HL-60 (cell line): ENCODE results near the gene FGF12.

Source experiments
- GABPA ChIP-seq: IDR thresholded peaks from 2 replicates; pipeline ENCODE4 v1.6.1; 2012; ENCODE audit warnings: low read depth
- POLR2AphosphoS5 ChIP-seq: IDR thresholded peaks from 2 replicates; pipeline ENCODE4 v1.6.1; 2012; ENCODE audit warnings: low read depth
- TF ChIP-seq, protein P1 (sequence below): IDR thresholded peaks from one replicate; pipeline ENCODE4 v1.5.1; 2011; ENCODE audit warnings: low read length, control low read depth, inconsistent platforms; ENCODE audit not compliant: insufficient read depth
- TF ChIP-seq, protein P2 (sequence below): IDR thresholded peaks from 2 replicates; pipeline ENCODE4 v1.6.1; 2012; ENCODE audit warnings: low read depth; ENCODE audit not compliant: insufficient replicate concordance

DNA sequence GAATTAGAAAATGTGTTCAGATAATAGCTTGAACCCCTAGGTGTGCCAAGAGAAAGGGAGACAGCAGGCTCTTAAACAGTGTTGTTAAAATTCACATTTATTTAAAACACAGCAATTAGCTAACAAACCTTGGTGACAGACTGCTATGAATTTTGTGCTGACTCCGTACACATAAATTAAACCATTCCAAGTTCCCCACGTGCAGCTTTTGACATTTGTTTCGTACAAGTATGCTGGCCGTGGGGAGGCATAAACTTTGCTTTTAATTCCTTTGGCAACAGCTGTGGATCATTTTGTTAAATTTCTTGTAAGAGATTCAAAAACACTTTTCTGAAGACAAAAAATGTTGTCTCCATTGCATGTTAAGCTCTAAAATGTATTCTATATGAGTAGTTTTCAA, 465.3 kb downstream of the FGF12 start:
- TF ChIP-seq, protein P1, sequence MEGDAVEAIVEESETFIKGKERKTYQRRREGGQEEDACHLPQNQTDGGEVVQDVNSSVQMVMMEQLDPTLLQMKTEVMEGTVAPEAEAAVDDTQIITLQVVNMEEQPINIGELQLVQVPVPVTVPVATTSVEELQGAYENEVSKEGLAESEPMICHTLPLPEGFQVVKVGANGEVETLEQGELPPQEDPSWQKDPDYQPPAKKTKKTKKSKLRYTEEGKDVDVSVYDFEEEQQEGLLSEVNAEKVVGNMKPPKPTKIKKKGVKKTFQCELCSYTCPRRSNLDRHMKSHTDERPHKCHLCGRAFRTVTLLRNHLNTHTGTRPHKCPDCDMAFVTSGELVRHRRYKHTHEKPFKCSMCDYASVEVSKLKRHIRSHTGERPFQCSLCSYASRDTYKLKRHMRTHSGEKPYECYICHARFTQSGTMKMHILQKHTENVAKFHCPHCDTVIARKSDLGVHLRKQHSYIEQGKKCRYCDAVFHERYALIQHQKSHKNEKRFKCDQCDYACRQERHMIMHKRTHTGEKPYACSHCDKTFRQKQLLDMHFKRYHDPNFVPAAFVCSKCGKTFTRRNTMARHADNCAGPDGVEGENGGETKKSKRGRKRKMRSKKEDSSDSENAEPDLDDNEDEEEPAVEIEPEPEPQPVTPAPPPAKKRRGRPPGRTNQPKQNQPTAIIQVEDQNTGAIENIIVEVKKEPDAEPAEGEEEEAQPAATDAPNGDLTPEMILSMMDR, result no peak
- TF ChIP-seq POLR2AphosphoS5, result no peak
- no peak for TF ChIP-seq GABPA
- TF ChIP-seq, protein P2, sequence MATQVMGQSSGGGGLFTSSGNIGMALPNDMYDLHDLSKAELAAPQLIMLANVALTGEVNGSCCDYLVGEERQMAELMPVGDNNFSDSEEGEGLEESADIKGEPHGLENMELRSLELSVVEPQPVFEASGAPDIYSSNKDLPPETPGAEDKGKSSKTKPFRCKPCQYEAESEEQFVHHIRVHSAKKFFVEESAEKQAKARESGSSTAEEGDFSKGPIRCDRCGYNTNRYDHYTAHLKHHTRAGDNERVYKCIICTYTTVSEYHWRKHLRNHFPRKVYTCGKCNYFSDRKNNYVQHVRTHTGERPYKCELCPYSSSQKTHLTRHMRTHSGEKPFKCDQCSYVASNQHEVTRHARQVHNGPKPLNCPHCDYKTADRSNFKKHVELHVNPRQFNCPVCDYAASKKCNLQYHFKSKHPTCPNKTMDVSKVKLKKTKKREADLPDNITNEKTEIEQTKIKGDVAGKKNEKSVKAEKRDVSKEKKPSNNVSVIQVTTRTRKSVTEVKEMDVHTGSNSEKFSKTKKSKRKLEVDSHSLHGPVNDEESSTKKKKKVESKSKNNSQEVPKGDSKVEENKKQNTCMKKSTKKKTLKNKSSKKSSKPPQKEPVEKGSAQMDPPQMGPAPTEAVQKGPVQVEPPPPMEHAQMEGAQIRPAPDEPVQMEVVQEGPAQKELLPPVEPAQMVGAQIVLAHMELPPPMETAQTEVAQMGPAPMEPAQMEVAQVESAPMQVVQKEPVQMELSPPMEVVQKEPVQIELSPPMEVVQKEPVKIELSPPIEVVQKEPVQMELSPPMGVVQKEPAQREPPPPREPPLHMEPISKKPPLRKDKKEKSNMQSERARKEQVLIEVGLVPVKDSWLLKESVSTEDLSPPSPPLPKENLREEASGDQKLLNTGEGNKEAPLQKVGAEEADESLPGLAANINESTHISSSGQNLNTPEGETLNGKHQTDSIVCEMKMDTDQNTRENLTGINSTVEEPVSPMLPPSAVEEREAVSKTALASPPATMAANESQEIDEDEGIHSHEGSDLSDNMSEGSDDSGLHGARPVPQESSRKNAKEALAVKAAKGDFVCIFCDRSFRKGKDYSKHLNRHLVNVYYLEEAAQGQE, result no peak
